Adipocyte (in vitro differentiated cells): ENCODE results near the gene BLOC1S6.

Experiments
- DNase-seq: peaks from one replicate; pipeline ENCODE4 v3.0.0-alpha.2; 2015; ENCODE audit warnings: low read depth
- H3K27me3 ChIP-seq: replicated peaks from 2 replicates; pipeline ENCODE4 v1.7.0; 2013; ENCODE audit warnings: mild to moderate bottlenecking, low read length, moderate library complexity; ENCODE audit not compliant: control insufficient read depth, insufficient read depth
- H3K36me3 ChIP-seq: 2 replicates; pipeline ENCODE4 v1.7.0; 2013; ENCODE audit warnings: low read length, mild to moderate bottlenecking, moderate library complexity; ENCODE audit not compliant: control insufficient read depth, insufficient read depth, severe bottlenecking
- H3K4me1 ChIP-seq: 2 replicates; pipeline ENCODE4 v1.7.0; 2013; ENCODE audit warnings: mild to moderate bottlenecking, low read length, moderate library complexity; ENCODE audit not compliant: control insufficient read depth, insufficient read depth
- H3K4me3 ChIP-seq: 2 replicates; pipeline ENCODE4 v1.7.0; 2013; ENCODE audit warnings: mild to moderate bottlenecking, low read length, moderate library complexity
- H3K9ac ChIP-seq: 2 replicates; pipeline ENCODE4 v1.7.0; 2013; ENCODE audit warnings: mild to moderate bottlenecking, low read length, moderate library complexity
- H3K9me3 ChIP-seq: 2 replicates; pipeline ENCODE4 v1.7.0; 2013; ENCODE audit warnings: mild to moderate bottlenecking, low read length, moderate library complexity; ENCODE audit not compliant: control insufficient read depth

The BLOC1S6 gene

DNA sequence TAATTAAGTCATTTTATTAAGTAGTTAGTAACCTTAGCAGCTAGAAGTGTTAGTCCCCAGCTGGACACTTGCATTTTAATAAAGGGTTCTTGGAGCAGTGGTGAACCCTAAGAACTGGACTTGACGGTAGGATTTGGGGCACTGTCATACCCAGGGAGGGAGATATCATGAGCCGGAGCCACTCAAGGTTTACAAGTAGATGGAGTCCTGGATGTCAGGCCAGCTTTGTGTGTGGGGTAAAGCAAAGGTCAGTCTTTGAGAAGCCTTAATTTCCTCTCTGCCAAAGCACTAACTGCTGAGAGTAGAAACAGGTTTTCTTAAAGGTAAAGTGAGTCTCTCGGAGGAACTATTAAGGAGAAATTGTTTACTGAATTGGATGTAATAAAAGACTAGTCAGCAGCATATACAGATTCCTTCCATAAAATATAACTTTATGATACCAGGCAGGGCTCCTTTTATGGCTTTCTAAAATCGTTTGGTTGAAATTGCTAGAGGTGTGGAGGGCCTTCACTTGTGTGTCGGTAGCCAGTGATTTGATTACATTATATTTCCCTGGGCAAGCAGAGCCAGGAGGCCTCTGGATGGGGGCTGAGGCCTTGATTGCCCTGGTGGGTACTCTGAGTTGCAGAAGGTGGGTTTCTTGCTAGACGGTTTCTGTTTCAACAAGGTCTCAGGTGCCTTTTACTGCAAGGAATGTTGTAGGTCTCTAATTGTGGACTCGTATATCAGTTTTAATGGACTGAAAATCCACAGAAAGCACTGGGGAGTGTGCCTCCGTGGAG, 70.8 kb downstream of the BLOC1S6 start:
- Histone ChIP-seq H3K4me3 (no peak overlapping the region), H3K9me3 (no peaks in the 10 kb centered on the region), H3K36me3 (peaks cover 23% of the 10 kb centered on the region), H3K4me1 (peaks cover 38% of the 10 kb centered on the region), H3K27me3 (no peaks in the 10 kb centered on the region), H3K9ac (no peak overlapping the region)
- DNase-seq: no peak
